HL-60 (cell line): ENCODE data around the gene BTBD7.
A peak's percentile ranks its signal among the peaks of the same experiment; 100 is the strongest.

ENCODE experiments used
- DNase-seq, 2 experiments: peaks; one replicate each; pipeline ENCODE4 v3.0.0-alpha.2; 2010 to 2020; ENCODE audit warnings: low read depth in 1 of 2, low spot score in 1 of 2
- H3K27ac ChIP-seq: fragments of 250-450 bp; sonication (Bioruptor Pico); replicated peaks from 2 replicates; pipeline ENCODE4 v1.5.1; 2020; ENCODE audit warnings: mild to moderate bottlenecking, moderate library complexity
- H3K27me3 ChIP-seq: fragments of 250-450 bp; sonication (Bioruptor Pico); 2 replicates; pipeline ENCODE4 v1.5.1; 2021; ENCODE audit warnings: mild to moderate bottlenecking, moderate library complexity; ENCODE audit not compliant: insufficient read depth, poor library complexity, severe bottlenecking
- H3K4me3 ChIP-seq: replicated peaks from 2 replicates; pipeline ENCODE4 v1.5.1; 2011; ENCODE audit warnings: mild to moderate bottlenecking, control low read depth, low read length; ENCODE audit not compliant: insufficient read depth
- CTCF ChIP-seq: IDR thresholded peaks from one replicate; pipeline ENCODE4 v1.5.1; 2011; ENCODE audit warnings: low read length, control low read depth, inconsistent platforms; ENCODE audit not compliant: insufficient read depth
- GABPA ChIP-seq: IDR thresholded peaks from 2 replicates; pipeline ENCODE4 v1.6.1; 2012; ENCODE audit warnings: low read depth
- POLR2AphosphoS5 ChIP-seq: IDR thresholded peaks from 2 replicates; pipeline ENCODE4 v1.6.1; 2012; ENCODE audit warnings: low read depth
- REST ChIP-seq: IDR thresholded peaks from 2 replicates; pipeline ENCODE4 v1.6.1; 2012; ENCODE audit warnings: low read depth; ENCODE audit not compliant: insufficient replicate concordance
- SPI1 ChIP-seq: IDR thresholded peaks from 2 replicates; pipeline ENCODE4 v1.6.1; 2012; ENCODE audit warnings: low read depth, mild to moderate bottlenecking, borderline replicate concordance

The BTBD7 gene

GRCh38 chr14:93305725-93306418, 27.0 kb downstream of the BTBD7 start:
- Histone ChIP-seq H3K4me3 (no peak overlapping the region), H3K27me3 (no peaks in the 10 kb centered on the region), H3K27ac (no peak overlapping the region)
- peak; percentile 0; the same call in 1 of the 2 replicates for TF ChIP-seq SPI1
- TF ChIP-seq CTCF = no peak
- DNase-seq = peak in 1 of 2 experiments; percentile 63

GRCh38 chr14:93304771-93305170, 28.1 kb downstream of the BTBD7 start:
- no peak for DNase-seq
- H3K4me3 ChIP-seq = no peak overlapping the region
- H3K27me3 ChIP-seq = no peaks in the 10 kb centered on the region
- H3K27ac ChIP-seq = no peak overlapping the region
- TF ChIP-seq CTCF (no peak), POLR2AphosphoS5 (no peak), SPI1 (no peak), REST (no peak), GABPA (no peak)

GRCh38 chr14:93303659-93304058, 29.2 kb downstream of the BTBD7 start:
- no peak overlapping the region for H3K4me3 ChIP-seq
- no peak overlapping the region for H3K27ac ChIP-seq
- no peak for TF ChIP-seq POLR2AphosphoS5
- no peak for TF ChIP-seq GABPA
- TF ChIP-seq REST = no peak
- TF ChIP-seq CTCF = no peak
- no peak for TF ChIP-seq SPI1
- H3K27me3 ChIP-seq = no peaks in the 10 kb centered on the region
- no peak for DNase-seq
